HCT116 (cell line): ENCODE measurements around the gene LSM12. TPM values are rescaled to one million over a fixed set of nuclear protein-coding genes. Genes with fewer than 3 reads are reported as not detected.
"Not testable (repeated sequence)": the region's sequence is repeated elsewhere in the genome, so short reads cannot be mapped to it uniquely, and the experiment has no call there.

Source experiments
- ATAC-seq: fragments of 200-7000 bp; cut with Tn5 transposase; 2 replicates; pipeline ENCODE4 v1.9.1; 2020; ENCODE audit warnings: mild to moderate bottlenecking, moderate library complexity
- BruUV-seq: library from RNA; stranded (reverse); fragments of 400-500 nt; replicated peaks from 2 replicates; lab custom pipeline; 2021; lab: Mats Ljungman, UMichigan
- CTCF ChIA-PET: fragments of 300-600 bp; sonication (Branson Sonifier 250); formaldehyde crosslinking; loops from one replicate; lab custom pipeline; 2021; ENCODE audit warnings: antibody characterized with exemption; lab: Charles Lee
- POLR2A ChIA-PET: fragments of 300-600, 350-600 bp; sonication (Branson Sonifier 250); formaldehyde crosslinking; loops from one replicate; lab custom pipeline; 2021; ENCODE audit warnings: antibody characterized with exemption; lab: Charles Lee
- RAD21 ChIA-PET, 2 experiments: fragments of 300-600 bp; sonication (Branson Sonifier 250); formaldehyde crosslinking; loops; one replicate each; lab custom pipeline; 2023; ENCODE audit warnings: low total read pairs in 2 of 2; ENCODE audit not compliant: uncharacterized antibody in 2 of 2, unreplicated experiment in 2 of 2, low non-redundant PET in 1 of 2; lab: Charles Lee
- DNase-seq: peaks from one replicate; pipeline ENCODE4 v3.0.0-alpha.2; 2010; ENCODE audit warnings: low read depth, low spot score
- H2AFZ ChIP-seq: fragments of 200-600 bp; shearing (Covaris generic), sonication (generic); 2 replicates; pipeline ENCODE4 v1.6.1; 2017; ENCODE audit warnings: low read depth, mixed run types, mixed read lengths, antibody characterized with exemption, low read length; ENCODE audit not compliant: poor library complexity, severe bottlenecking
- H3K27ac ChIP-seq: 2 replicates; pipeline ENCODE4 v1.5.1; 2012; ENCODE audit warnings: low read depth, low read length
- H3K27me3 ChIP-seq: fragments of 200-600 bp; sonication (generic); 2 replicates; pipeline ENCODE4 v1.6.1; 2016; ENCODE audit warnings: mixed run types, low read length, mixed read lengths; ENCODE audit not compliant: insufficient read depth
- H3K36me3 ChIP-seq, 2 experiments: fragments of 200-500 bp in 1 of 2; fragments of 200-600 bp in 1 of 2; sonication (Bioruptor generic) in 1 of 2; sonication (generic) in 1 of 2; 2 replicates each; pipeline versions ENCODE4 v1.5.1 to v1.6.1; 2014 to 2016; ENCODE audit warnings: low read length in 2 of 2, inconsistent platforms in 1 of 2, mixed read lengths in 1 of 2, mixed run types in 1 of 2; ENCODE audit not compliant: insufficient read depth in 2 of 2, control insufficient read depth in 1 of 2
- H3K4me1 ChIP-seq, 2 experiments: fragments of 200-600 bp in 1 of 2; sonication (generic) in 1 of 2; 2 replicates each; pipeline versions ENCODE4 v1.5.1 to v1.6.1; 2012 to 2017; ENCODE audit warnings: low read length in 2 of 2, inconsistent platforms in 1 of 2, mild to moderate bottlenecking in 1 of 2, mixed read lengths in 1 of 2, mixed run types in 1 of 2, moderate library complexity in 1 of 2; ENCODE audit not compliant: insufficient read depth in 2 of 2, control insufficient read depth in 1 of 2
- H3K4me2 ChIP-seq: fragments of 200-600 bp; sonication (generic); 2 replicates; pipeline ENCODE4 v1.6.1; 2017; ENCODE audit warnings: mixed run types, low read length, mixed read lengths
- H3K4me3 ChIP-seq, 2 experiments: fragments of 200-600 bp in 1 of 2; sonication (generic) in 1 of 2; replicated peaks in 1 of 2; 2 replicates each; pipeline ENCODE4 v1.5.1; 2011 to 2016; ENCODE audit warnings: low read length in 2 of 2, control low read depth in 1 of 2, low read depth in 1 of 2, mild to moderate bottlenecking in 1 of 2, mixed read lengths in 1 of 2, mixed run types in 1 of 2
- H3K79me2 ChIP-seq: fragments of 200-600 bp; sonication (generic); 2 replicates; pipeline ENCODE4 v1.6.1; 2017; ENCODE audit warnings: mild to moderate bottlenecking, mixed run types, low read length, moderate library complexity, mixed read lengths; ENCODE audit not compliant: insufficient read depth
- H3K9ac ChIP-seq: fragments of 200-600 bp; sonication (generic); 2 replicates; pipeline ENCODE4 v1.6.1; 2016; ENCODE audit warnings: low read length, mixed read lengths
- H3K9me2 ChIP-seq: fragments of 200-600 bp; sonication (generic), shearing (Covaris generic); 2 replicates; pipeline ENCODE4 v1.6.1; 2017; ENCODE audit warnings: mixed run types, mild to moderate bottlenecking, moderate library complexity; ENCODE audit not compliant: insufficient read depth
- H3K9me3 ChIP-seq, 2 experiments: fragments of 200-500 bp in 1 of 2; fragments of 200-600 bp in 1 of 2; sonication (Bioruptor generic) in 1 of 2; sonication (generic) in 1 of 2; 2 replicates each; pipeline ENCODE4 v1.6.1; 2014 to 2017; ENCODE audit warnings: low read length in 2 of 2, mixed read lengths in 2 of 2, inconsistent platforms in 1 of 2, low read depth in 1 of 2, mild to moderate bottlenecking in 1 of 2, mixed run types in 1 of 2, moderate library complexity in 1 of 2; ENCODE audit not compliant: control insufficient read depth in 1 of 2, insufficient read depth in 1 of 2
- H4K20me1 ChIP-seq: fragments of 200-600 bp; sonication (generic), shearing (Covaris generic); 2 replicates; pipeline ENCODE4 v1.6.1; 2017; ENCODE audit warnings: mixed run types, mild to moderate bottlenecking, moderate library complexity; ENCODE audit not compliant: insufficient read depth
- CEBPB ChIP-seq: IDR thresholded peaks from 2 replicates; pipeline ENCODE4 v1.6.1; 2012; ENCODE audit warnings: low read depth
- EGR1 ChIP-seq: IDR thresholded peaks from 2 replicates; pipeline ENCODE4 v1.6.1; 2012; ENCODE audit warnings: low read depth
- EZH2phosphoT487 ChIP-seq: fragments of 200-600 bp; IDR thresholded peaks from 2 replicates; pipeline ENCODE4 v1.6.1; 2018; ENCODE audit warnings: antibody characterized with exemption, borderline replicate concordance
- JUND ChIP-seq: IDR thresholded peaks from 2 replicates; pipeline ENCODE4 v1.6.1; 2012
- MAX ChIP-seq: IDR thresholded peaks from 2 replicates; pipeline ENCODE4 v1.6.1; 2012
- POLR2A ChIP-seq: IDR thresholded peaks from 2 replicates; pipeline ENCODE4 v1.7.0; 2011; ENCODE audit warnings: borderline replicate concordance; ENCODE audit not compliant: insufficient read depth, insufficient read length; ENCODE audit errors: extremely low read depth
- POLR2AphosphoS5 ChIP-seq: IDR thresholded peaks from 2 replicates; pipeline ENCODE4 v1.6.1; 2011; ENCODE audit warnings: mild to moderate bottlenecking, low read depth, low read length, moderate library complexity
- TCF7L2 ChIP-seq: IDR thresholded peaks from 2 replicates; pipeline ENCODE4 v1.7.0; 2011; ENCODE audit warnings: borderline replicate concordance, inconsistent platforms; ENCODE audit not compliant: insufficient read depth, insufficient read length; ENCODE audit errors: extremely low read depth
- YY1 ChIP-seq: IDR thresholded peaks from 2 replicates; pipeline ENCODE4 v1.6.1; 2011; ENCODE audit warnings: low read length, low read depth, moderate library complexity, mild to moderate bottlenecking; ENCODE audit not compliant: insufficient replicate concordance; ENCODE audit errors: extremely low read depth
- ZBTB33 ChIP-seq: IDR thresholded peaks from 2 replicates; pipeline ENCODE4 v1.6.1; 2011; ENCODE audit warnings: mild to moderate bottlenecking, low read length, moderate library complexity; ENCODE audit not compliant: insufficient replicate concordance; ENCODE audit errors: extremely low read depth
- intact Hi-C: fragments of 100-400 bp; cut with micrococcal nuclease; formaldehyde crosslinking; loops from 2 replicates; pipeline ENCODE4 v1.10.0; 2022
- total RNA-seq: library from RNA; stranded (reverse); gene quantifications from one replicate; pipeline ENCODE4 v1.2.1, GENCODE V29; 2021; ENCODE audit not compliant: unreplicated experiment

LSM12 gene
- total RNA-seq, 1 experiment from 2014 or later: 99.6 TPM

GRCh38 chr17:44037471-44037870 lies 29.0 kb downstream of the LSM12 start:
- Histone ChIP-seq H3K27me3 (no peaks in the 10 kb centered on the region), H3K9me3 (no peaks in the 10 kb centered on the region), H3K27ac (no peak overlapping the region), H3K36me3 (peaks cover 39 to 48% of the 10 kb centered on the region in 2 experiments; a peak in 3 of 4 replicates), H3K9ac (no peak overlapping the region), H3K4me1 (no peaks in the 10 kb centered on the region), H4K20me1 (peaks cover 16% of the 10 kb centered on the region; the same call in 1 of the 2 replicates), H2AFZ (no peak overlapping the region), H3K79me2 (peaks cover 56% of the 10 kb centered on the region), H3K4me3 (no peak overlapping the region), H3K4me2 (no peak overlapping the region), H3K9me2 (no peaks in the 10 kb centered on the region)
- DNase-seq (no peak), ATAC-seq (no peak)
- intact Hi-C loops: no loop called here
- ChIA-PET RAD21 (no interaction called here), POLR2A (no interaction called here), CTCF (no interaction called here)
- BruUV-seq: no TSS peak
- TF ChIP-seq ZBTB33 (no peak), YY1 (no peak), POLR2AphosphoS5 (no peak), MAX (no peak), JUND (no peak), EZH2phosphoT487 (no peak), POLR2A (no peak), CEBPB (no peak), EGR1 (no peak), TCF7L2 (no peak)

GRCh38 chr17:44034688-44035087 lies 31.8 kb downstream of the LSM12 start:
- CTCF ChIA-PET, H3K4me3 ChIP-seq, H4K20me1 ChIP-seq, H3K9me2 ChIP-seq, H3K27ac ChIP-seq, BruUV-seq, POLR2A ChIA-PET, intact Hi-C loops, H3K4me1 ChIP-seq, H2AFZ ChIP-seq, H3K27me3 ChIP-seq, DNase-seq, H3K9me3 ChIP-seq, H3K4me2 ChIP-seq, ATAC-seq, H3K9ac ChIP-seq, RAD21 ChIA-PET: not testable (repeated sequence)
- Histone ChIP-seq H3K36me3 (peaks cover 41 to 46% of the 10 kb centered on the region in 2 experiments; a peak in 3 of 4 replicates), H3K79me2 (peaks cover 29% of the 10 kb centered on the region)
